Spinal cord (tissue), 10 donors: ENCODE results near the gene OR6J1. TPM values are rescaled to one million over a fixed set of nuclear protein-coding genes. Genes with fewer than 3 reads are reported as not detected.

Experiments
- DNase-seq, 6 donors: peaks; one replicate each; pipeline versions ENCODE4 v3.0.0 to v3.0.0-alpha.2; 2013 to 2015; ENCODE audit warnings: low spot score in 6 of 6, low read depth in 4 of 6
- H3K27ac ChIP-seq: one replicate; pipeline ENCODE4 v1.5.1; 2013; ENCODE audit warnings: low read depth, low read length, control low read depth
- H3K27me3 ChIP-seq: one replicate; pipeline ENCODE4 v1.6.1; 2013; ENCODE audit warnings: low read length; ENCODE audit not compliant: control insufficient read depth, insufficient read depth
- H3K36me3 ChIP-seq: one replicate; pipeline ENCODE4 v1.6.1; 2013; ENCODE audit warnings: low read length; ENCODE audit not compliant: control insufficient read depth, insufficient read depth
- H3K4me1 ChIP-seq: one replicate; pipeline ENCODE4 v1.6.1; 2013; ENCODE audit warnings: low read length; ENCODE audit not compliant: control insufficient read depth, insufficient read depth
- H3K4me3 ChIP-seq: one replicate; pipeline ENCODE4 v1.5.1; 2013; ENCODE audit warnings: low read depth, low read length, control low read depth
- H3K9me3 ChIP-seq: one replicate; pipeline ENCODE4 v1.6.1; 2013; ENCODE audit warnings: low read length; ENCODE audit not compliant: control insufficient read depth, insufficient read depth
- WGBS: methylation state at CpG from one replicate; pipeline ENCODE4 v1.1.5; 2013; ENCODE audit warnings: missing lambda C conversion rate; ENCODE audit not compliant: insufficient coverage; 5-methylcytosine and 5-hydroxymethylcytosine counted together
- polyA plus RNA-seq, 2 donors: library from polyadenylated mRNA; unstranded; fragments of 120-200 nt; gene quantifications; one replicate each; pipeline ENCODE4 v1.2.1, GENCODE V29; 2013; ENCODE audit not compliant: insufficient read length in 2 of 2
- total RNA-seq, 2 donors: library from RNA; depleted of rRNA in 1 of 2; stranded (reverse); fragments of 120-200 nt in 1 of 2; fragments of >200 nt in 1 of 2; gene quantifications; one replicate each; pipeline versions ENCODE4 v1.2.3 to v1.2.4, GENCODE V29; 2013 to 2014
- donor health status: healthy.

OR6J1 gene
- total and polyA plus RNA-seq, 4 donors, result 0.06 to 0.47 (median 0.43) TPM; not detected in 1

- H3K27ac ChIP-seq, result no peak overlapping the region
- no peaks in the 10 kb centered on the region for H3K27me3 ChIP-seq
- H3K4me1 ChIP-seq, result no peaks in the 10 kb centered on the region
- no peaks in the 10 kb centered on the region for H3K9me3 ChIP-seq
- DNase-seq, result no peak
- no peaks in the 10 kb centered on the region for H3K36me3 ChIP-seq
- no peak overlapping the region for H3K4me3 ChIP-seq
Measured at GRCh38 chr14:22671622-22672021, 27.5 kb upstream of the OR6J1 start.

GRCh38 chr14:22668863-22669262, 24.7 kb upstream of the OR6J1 start:
- H3K9me3 ChIP-seq, result no peaks in the 10 kb centered on the region
- WGBS, result 82% methylated on average over 1 of the region's 1 CpG
- no peaks in the 10 kb centered on the region for H3K36me3 ChIP-seq
- no peaks in the 10 kb centered on the region for H3K27me3 ChIP-seq
- no peak for DNase-seq
- no peak overlapping the region for H3K27ac ChIP-seq
- no peaks in the 10 kb centered on the region for H3K4me1 ChIP-seq
- no peak overlapping the region for H3K4me3 ChIP-seq

- DNase-seq, result no peak
- Histone ChIP-seq H3K27ac (no peak overlapping the region), H3K4me3 (no peak overlapping the region), H3K27me3 (no peaks in the 10 kb centered on the region), H3K4me1 (no peaks in the 10 kb centered on the region), H3K36me3 (no peaks in the 10 kb centered on the region), H3K9me3 (no peaks in the 10 kb centered on the region)
Measured at GRCh38 chr14:22668417-22668816, 24.3 kb upstream of the OR6J1 start.

GRCh38 chr14:22667881-22668280, 23.7 kb upstream of the OR6J1 start:
- no peaks in the 10 kb centered on the region for H3K4me1 ChIP-seq
- no peaks in the 10 kb centered on the region for H3K9me3 ChIP-seq
- no peak overlapping the region for H3K4me3 ChIP-seq
- H3K36me3 ChIP-seq, result no peaks in the 10 kb centered on the region
- DNase-seq, result no peak
- no peak overlapping the region for H3K27ac ChIP-seq
- WGBS, result 100% methylated on average over 1 of the region's 3 CpGs
- H3K27me3 ChIP-seq, result no peaks in the 10 kb centered on the region

- H3K27me3 ChIP-seq, result no peaks in the 10 kb centered on the region
- no peaks in the 10 kb centered on the region for H3K36me3 ChIP-seq
- no peaks in the 10 kb centered on the region for H3K9me3 ChIP-seq
- no peak overlapping the region for H3K27ac ChIP-seq
- no peak for DNase-seq
- 64% methylated on average over 2 of the region's 5 CpGs for WGBS
- no peak overlapping the region for H3K4me3 ChIP-seq
- H3K4me1 ChIP-seq, result no peaks in the 10 kb centered on the region
Measured at GRCh38 chr14:22666203-22666893, 22.2 kb upstream of the OR6J1 start.

GRCh38 chr14:22664261-22664660, 20.1 kb upstream of the OR6J1 start:
- no peak overlapping the region for H3K27ac ChIP-seq
- no peaks in the 10 kb centered on the region for H3K4me1 ChIP-seq
- no CpG with 5 or more reads among the region's 6 CpGs for WGBS
- H3K27me3 ChIP-seq, result no peaks in the 10 kb centered on the region
- no peak overlapping the region for H3K4me3 ChIP-seq
- no peak for DNase-seq
- no peaks in the 10 kb centered on the region for H3K36me3 ChIP-seq
- no peaks in the 10 kb centered on the region for H3K9me3 ChIP-seq

- H3K4me3 ChIP-seq, result no peak overlapping the region
- H3K27ac ChIP-seq, result no peak overlapping the region
- no peaks in the 10 kb centered on the region for H3K27me3 ChIP-seq
- no peaks in the 10 kb centered on the region for H3K9me3 ChIP-seq
- no peak for DNase-seq
- no peaks in the 10 kb centered on the region for H3K36me3 ChIP-seq
- WGBS, result 96% methylated on average over 4 of the region's 4 CpGs
- no peaks in the 10 kb centered on the region for H3K4me1 ChIP-seq
Measured at GRCh38 chr14:22660654-22661053, 16.5 kb upstream of the OR6J1 start.

GRCh38 chr14:22658946-22659345, 14.8 kb upstream of the OR6J1 start:
- no peaks in the 10 kb centered on the region for H3K4me1 ChIP-seq
- DNase-seq, result no peak
- WGBS, result 36% methylated on average over 1 of the region's 1 CpG
- no peaks in the 10 kb centered on the region for H3K36me3 ChIP-seq
- no peaks in the 10 kb centered on the region for H3K27me3 ChIP-seq
- no peaks in the 10 kb centered on the region for H3K9me3 ChIP-seq
- no peak overlapping the region for H3K27ac ChIP-seq
- H3K4me3 ChIP-seq, result no peak overlapping the region

GRCh38 chr14:22657861-22658260, 13.7 kb upstream of the OR6J1 start:
- DNase-seq, result no peak
- no peaks in the 10 kb centered on the region for H3K9me3 ChIP-seq
- no peaks in the 10 kb centered on the region for H3K27me3 ChIP-seq
- no peak overlapping the region for H3K27ac ChIP-seq
- H3K36me3 ChIP-seq, result no peaks in the 10 kb centered on the region
- no CpG with 5 or more reads among the region's 1 CpG for WGBS
- H3K4me1 ChIP-seq, result no peaks in the 10 kb centered on the region
- H3K4me3 ChIP-seq, result no peak overlapping the region

- no peaks in the 10 kb centered on the region for H3K27me3 ChIP-seq
- H3K27ac ChIP-seq, result no peak overlapping the region
- H3K4me3 ChIP-seq, result no peak overlapping the region
- DNase-seq, result no peak
- H3K36me3 ChIP-seq, result no peaks in the 10 kb centered on the region
- no peaks in the 10 kb centered on the region for H3K4me1 ChIP-seq
- H3K9me3 ChIP-seq, result no peaks in the 10 kb centered on the region
- 33% methylated on average over 1 of the region's 8 CpGs for WGBS
Measured at GRCh38 chr14:22656945-22657731, 13.0 kb upstream of the OR6J1 start.
